WTC11 (cell line): ENCODE measurements around the gene NKD1. TPM values are rescaled to one million over a fixed set of nuclear protein-coding genes. Genes with fewer than 3 reads are reported as not detected.

ENCODE experiments used
- ATAC-seq: fragments of 200-7000 bp; cut with Tn5 transposase; 2 replicates; pipeline ENCODE4 v1.10.0; 2021; ENCODE audit warnings: mild to moderate bottlenecking, moderate library complexity
- CTCF ChIA-PET: fragments of 300-600 bp; sonication (Branson Sonifier 250); formaldehyde crosslinking; loops from one replicate; lab custom pipeline; 2021; ENCODE audit warnings: antibody characterized with exemption; lab: Charles Lee
- POLR2A ChIA-PET: fragments of 350-600 bp; sonication (Branson Sonifier 250); formaldehyde crosslinking; loops from one replicate; lab custom pipeline; 2021; ENCODE audit warnings: antibody characterized with exemption; lab: Charles Lee
- DNase-seq: peaks from one replicate; pipeline ENCODE4 v3.0.0; 2021; ENCODE audit warnings: low spot score
- H3K27ac Mint-ChIP-seq: 2 replicates; pipeline ENCODE4 v1.8.0; 2021; ENCODE audit warnings: mixed read lengths
- H3K27me3 Mint-ChIP-seq: 2 replicates; pipeline ENCODE4 v1.8.0; 2021; ENCODE audit warnings: low read depth, mild to moderate bottlenecking, moderate library complexity, mixed read lengths
- H3K36me3 Mint-ChIP-seq: 2 replicates; pipeline ENCODE4 v1.8.0; 2021; ENCODE audit warnings: mixed read lengths
- H3K4me1 Mint-ChIP-seq: 2 replicates; pipeline ENCODE4 v1.8.0; 2022; ENCODE audit warnings: mixed read lengths
- H3K4me3 Mint-ChIP-seq: 2 replicates; pipeline ENCODE4 v1.8.0; 2021; ENCODE audit warnings: mild to moderate bottlenecking, moderate library complexity, mixed read lengths
- H3K9me3 Mint-ChIP-seq: 2 replicates; pipeline ENCODE4 v1.8.0; 2021; ENCODE audit warnings: mixed read lengths
- FOXP1 ChIP-seq: sonication (generic); formaldehyde crosslinking; IDR thresholded peaks from 2 replicates; pipeline ENCODE4 v1.8.0; 2022; ENCODE audit warnings: missing genetic modification reagents, mild to moderate bottlenecking, moderate library complexity, borderline replicate concordance
- GTF2I ChIP-seq: fragments of 250-450 bp; sonication (Bioruptor Pico); conservative IDR thresholded peaks from 2 replicates; pipeline ENCODE4 v1.4.0; 2021; ENCODE audit warnings: mild to moderate bottlenecking
- JAZF1 ChIP-seq: fragments of 250-450 bp; sonication (Bioruptor Pico); IDR thresholded peaks from 2 replicates; pipeline ENCODE4 v1.9.0; 2021; ENCODE audit warnings: moderate library complexity, mild to moderate bottlenecking, inconsistent platforms
- JUN ChIP-seq: sonication (generic); formaldehyde crosslinking; IDR thresholded peaks from 2 replicates; pipeline ENCODE4 v1.8.0; 2023; ENCODE audit warnings: mild to moderate bottlenecking, missing genetic modification reagents
- KAT7 ChIP-seq: sonication (generic); formaldehyde crosslinking; IDR thresholded peaks from 2 replicates; pipeline ENCODE4 v1.8.1; 2023; ENCODE audit warnings: missing genetic modification reagents, mild to moderate bottlenecking, borderline replicate concordance
- MXD4 ChIP-seq: fragments of 250-450 bp; sonication (Bioruptor Pico); IDR thresholded peaks from 2 replicates; pipeline ENCODE4 v1.8.0; 2021; ENCODE audit warnings: mild to moderate bottlenecking, moderate library complexity, borderline replicate concordance
- RORB ChIP-seq: fragments of 250-450 bp; sonication (Bioruptor Pico); IDR thresholded peaks from 2 replicates; pipeline ENCODE4 v1.9.0; 2021; ENCODE audit warnings: mild to moderate bottlenecking
- TCF7 ChIP-seq: sonication (generic); formaldehyde crosslinking; IDR thresholded peaks from 2 replicates; pipeline ENCODE4 v1.8.0; 2022; ENCODE audit warnings: mild to moderate bottlenecking, low read depth, missing genetic modification reagents, moderate library complexity
- ZNF423 ChIP-seq: fragments of 250-450 bp; sonication (Bioruptor Pico); IDR thresholded peaks from 2 replicates; pipeline ENCODE4 v2.1.2; 2022; ENCODE audit warnings: mild to moderate bottlenecking, moderate library complexity
- total RNA-seq: library from RNA; stranded (reverse); gene quantifications from 3 replicates; pipeline ENCODE4 v1.2.3, GENCODE V29; 2021
- TF ChIP-seq, protein P1 (sequence below): sonication (generic); formaldehyde crosslinking; conservative IDR thresholded peaks from 2 replicates; pipeline ENCODE4 v1.8.1; 2023; ENCODE audit warnings: mild to moderate bottlenecking, low read depth, missing genetic modification reagents, moderate library complexity
- TF ChIP-seq, protein P2 (sequence below): sonication (generic); formaldehyde crosslinking; IDR thresholded peaks from 2 replicates; pipeline ENCODE4 v1.8.1; 2022; ENCODE audit warnings: missing genetic modification reagents, borderline replicate concordance
- TF ChIP-seq, protein P3 (sequence below): sonication (generic); formaldehyde crosslinking; IDR thresholded peaks from 2 replicates; pipeline ENCODE4 v1.8.0; 2022; ENCODE audit warnings: missing genetic modification reagents
- TF ChIP-seq, protein P4 (sequence below): sonication (generic); formaldehyde crosslinking; IDR thresholded peaks from 2 replicates; pipeline ENCODE4 v1.8.1; 2023; ENCODE audit warnings: mild to moderate bottlenecking, missing genetic modification reagents
- TF ChIP-seq, protein P5 (sequence below): fragments of 200-600 bp; IDR thresholded peaks from 2 replicates; pipeline ENCODE4 v1.8.0; 2022; ENCODE audit warnings: antibody characterized with exemption
- TF ChIP-seq, protein P6 (sequence below): sonication (generic); formaldehyde crosslinking; IDR thresholded peaks from 2 replicates; pipeline ENCODE4 v1.8.1; 2022; ENCODE audit warnings: mild to moderate bottlenecking, moderate library complexity, missing genetic modification reagents
- TF ChIP-seq, protein P7 (sequence below): fragments of 250-450 bp; sonication (Bioruptor Pico); conservative IDR thresholded peaks from 2 replicates; pipeline ENCODE4 v1.9.0; 2021; ENCODE audit warnings: mild to moderate bottlenecking

The NKD1 gene
- total RNA-seq, 1 experiment from 2014 or later: 6.0 TPM

DNA sequence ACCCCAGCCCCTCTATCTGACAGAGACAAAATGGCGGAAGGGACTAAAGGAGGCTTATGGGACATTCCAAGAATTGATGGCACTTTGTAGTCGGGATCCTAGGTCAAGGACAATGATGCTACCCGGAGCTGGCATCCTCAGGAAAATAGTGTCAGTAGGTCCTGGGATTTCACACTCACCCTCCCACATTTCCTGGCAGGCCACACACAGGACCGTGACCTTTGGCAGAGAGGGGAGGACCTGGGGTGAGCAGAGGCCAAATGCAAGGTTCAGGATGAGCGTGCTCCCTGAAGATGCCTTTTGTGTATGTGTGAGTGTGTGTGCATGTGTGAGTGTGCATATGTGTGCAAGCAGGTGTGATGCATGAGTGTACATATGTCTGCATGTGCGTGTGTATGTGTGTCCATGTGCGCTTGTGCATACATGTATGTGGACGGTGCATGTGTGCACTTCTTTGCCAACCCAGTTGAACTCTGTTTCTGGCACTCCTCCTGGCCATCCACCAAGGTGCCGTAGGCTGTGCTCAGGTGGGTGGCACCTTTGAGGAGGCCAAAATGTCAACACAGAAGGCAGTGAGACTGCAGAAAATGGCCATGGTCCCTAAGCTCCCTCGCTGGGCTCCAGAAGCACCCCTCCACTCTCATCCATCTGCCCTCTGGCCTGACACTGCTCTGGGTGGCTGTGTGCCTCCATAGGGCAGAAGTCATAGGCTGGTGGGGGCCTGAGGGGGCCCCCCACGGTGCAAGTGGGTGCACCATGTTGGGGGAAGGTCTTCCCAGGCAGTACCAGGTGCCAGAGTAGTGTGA lies 72.7 kb downstream of the NKD1 start:
- CTCF ChIA-PET: interaction anchor here (0.6 to 1.5 kb wide), 2 partner anchors 27 to 206 kb away, joined by 3 read pairs; no protein-coding TSS in a partner anchor
- Mint-ChIP-seq H3K4me3 (no peak overlapping the region), H3K4me1 (peaks cover 11% of the 10 kb centered on the region), H3K27ac (no peak overlapping the region), H3K36me3 (no peaks in the 10 kb centered on the region), H3K27me3 (no peaks in the 10 kb centered on the region), H3K9me3 (no peaks in the 10 kb centered on the region)
- no peak for ATAC-seq
- no peak for DNase-seq
- POLR2A ChIA-PET: interaction anchor here (0.6 kb wide), 1 partner anchor 13 kb away, joined by 4 read pairs; no protein-coding TSS in a partner anchor
- TF ChIP-seq, protein P1, sequence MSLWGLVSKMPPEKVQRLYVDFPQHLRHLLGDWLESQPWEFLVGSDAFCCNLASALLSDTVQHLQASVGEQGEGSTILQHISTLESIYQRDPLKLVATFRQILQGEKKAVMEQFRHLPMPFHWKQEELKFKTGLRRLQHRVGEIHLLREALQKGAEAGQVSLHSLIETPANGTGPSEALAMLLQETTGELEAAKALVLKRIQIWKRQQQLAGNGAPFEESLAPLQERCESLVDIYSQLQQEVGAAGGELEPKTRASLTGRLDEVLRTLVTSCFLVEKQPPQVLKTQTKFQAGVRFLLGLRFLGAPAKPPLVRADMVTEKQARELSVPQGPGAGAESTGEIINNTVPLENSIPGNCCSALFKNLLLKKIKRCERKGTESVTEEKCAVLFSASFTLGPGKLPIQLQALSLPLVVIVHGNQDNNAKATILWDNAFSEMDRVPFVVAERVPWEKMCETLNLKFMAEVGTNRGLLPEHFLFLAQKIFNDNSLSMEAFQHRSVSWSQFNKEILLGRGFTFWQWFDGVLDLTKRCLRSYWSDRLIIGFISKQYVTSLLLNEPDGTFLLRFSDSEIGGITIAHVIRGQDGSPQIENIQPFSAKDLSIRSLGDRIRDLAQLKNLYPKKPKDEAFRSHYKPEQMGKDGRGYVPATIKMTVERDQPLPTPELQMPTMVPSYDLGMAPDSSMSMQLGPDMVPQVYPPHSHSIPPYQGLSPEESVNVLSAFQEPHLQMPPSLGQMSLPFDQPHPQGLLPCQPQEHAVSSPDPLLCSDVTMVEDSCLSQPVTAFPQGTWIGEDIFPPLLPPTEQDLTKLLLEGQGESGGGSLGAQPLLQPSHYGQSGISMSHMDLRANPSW: no peak
- TF ChIP-seq TCF7 (no peak), MXD4 (CRISPR knock-in tag) (no peak)
- TF ChIP-seq, protein P2, sequence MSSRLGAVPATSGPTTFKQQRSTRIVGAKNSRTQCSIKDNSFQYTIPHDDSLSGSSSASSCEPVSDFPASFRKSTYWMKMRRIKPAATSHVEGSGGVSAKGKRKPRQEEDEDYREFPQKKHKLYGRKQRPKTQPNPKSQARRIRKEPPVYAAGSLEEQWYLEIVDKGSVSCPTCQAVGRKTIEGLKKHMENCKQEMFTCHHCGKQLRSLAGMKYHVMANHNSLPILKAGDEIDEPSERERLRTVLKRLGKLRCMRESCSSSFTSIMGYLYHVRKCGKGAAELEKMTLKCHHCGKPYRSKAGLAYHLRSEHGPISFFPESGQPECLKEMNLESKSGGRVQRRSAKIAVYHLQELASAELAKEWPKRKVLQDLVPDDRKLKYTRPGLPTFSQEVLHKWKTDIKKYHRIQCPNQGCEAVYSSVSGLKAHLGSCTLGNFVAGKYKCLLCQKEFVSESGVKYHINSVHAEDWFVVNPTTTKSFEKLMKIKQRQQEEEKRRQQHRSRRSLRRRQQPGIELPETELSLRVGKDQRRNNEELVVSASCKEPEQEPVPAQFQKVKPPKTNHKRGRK (CRISPR knock-in tag): no peak
- TF ChIP-seq, protein P3, sequence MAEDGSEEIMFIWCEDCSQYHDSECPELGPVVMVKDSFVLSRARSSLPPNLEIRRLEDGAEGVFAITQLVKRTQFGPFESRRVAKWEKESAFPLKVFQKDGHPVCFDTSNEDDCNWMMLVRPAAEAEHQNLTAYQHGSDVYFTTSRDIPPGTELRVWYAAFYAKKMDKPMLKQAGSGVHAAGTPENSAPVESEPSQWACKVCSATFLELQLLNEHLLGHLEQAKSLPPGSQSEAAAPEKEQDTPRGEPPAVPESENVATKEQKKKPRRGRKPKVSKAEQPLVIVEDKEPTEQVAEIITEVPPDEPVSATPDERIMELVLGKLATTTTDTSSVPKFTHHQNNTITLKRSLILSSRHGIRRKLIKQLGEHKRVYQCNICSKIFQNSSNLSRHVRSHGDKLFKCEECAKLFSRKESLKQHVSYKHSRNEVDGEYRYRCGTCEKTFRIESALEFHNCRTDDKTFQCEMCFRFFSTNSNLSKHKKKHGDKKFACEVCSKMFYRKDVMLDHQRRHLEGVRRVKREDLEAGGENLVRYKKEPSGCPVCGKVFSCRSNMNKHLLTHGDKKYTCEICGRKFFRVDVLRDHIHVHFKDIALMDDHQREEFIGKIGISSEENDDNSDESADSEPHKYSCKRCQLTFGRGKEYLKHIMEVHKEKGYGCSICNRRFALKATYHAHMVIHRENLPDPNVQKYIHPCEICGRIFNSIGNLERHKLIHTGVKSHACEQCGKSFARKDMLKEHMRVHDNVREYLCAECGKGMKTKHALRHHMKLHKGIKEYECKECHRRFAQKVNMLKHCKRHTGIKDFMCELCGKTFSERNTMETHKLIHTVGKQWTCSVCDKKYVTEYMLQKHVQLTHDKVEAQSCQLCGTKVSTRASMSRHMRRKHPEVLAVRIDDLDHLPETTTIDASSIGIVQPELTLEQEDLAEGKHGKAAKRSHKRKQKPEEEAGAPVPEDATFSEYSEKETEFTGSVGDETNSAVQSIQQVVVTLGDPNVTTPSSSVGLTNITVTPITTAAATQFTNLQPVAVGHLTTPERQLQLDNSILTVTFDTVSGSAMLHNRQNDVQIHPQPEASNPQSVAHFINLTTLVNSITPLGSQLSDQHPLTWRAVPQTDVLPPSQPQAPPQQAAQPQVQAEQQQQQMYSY (CRISPR knock-in tag): no peak

DNA sequence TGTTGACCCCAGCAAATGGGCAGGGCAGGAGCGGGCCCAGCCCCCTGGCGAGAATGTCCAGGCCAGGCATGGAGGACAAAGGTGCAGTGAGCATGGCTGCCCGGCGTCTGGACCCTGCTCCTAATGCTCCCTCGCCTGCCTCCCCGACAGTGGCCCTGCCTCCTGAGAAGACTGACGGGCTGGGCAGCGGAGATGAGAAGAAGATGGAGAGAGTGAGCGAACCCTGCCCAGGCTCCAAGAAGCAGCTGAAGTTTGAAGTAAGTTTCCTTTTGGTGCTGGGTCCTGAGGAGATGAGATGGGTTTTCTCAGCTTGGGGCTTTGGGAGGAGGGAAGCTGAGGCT lies 73.2 kb downstream of the NKD1 start:
- H3K4me1 Mint-ChIP-seq: peaks cover 11% of the 10 kb centered on the region
- no peaks in the 10 kb centered on the region for H3K9me3 Mint-ChIP-seq
- H3K27me3 Mint-ChIP-seq: no peaks in the 10 kb centered on the region
- DNase-seq (no peak), ATAC-seq (no peak)
- ChIA-PET POLR2A (no interaction called here), CTCF (interaction anchor here (0.6 kb wide), 2 partner anchors 28 to 207 kb away, joined by 3 read pairs; no protein-coding TSS in a partner anchor)
- no peaks in the 10 kb centered on the region for H3K36me3 Mint-ChIP-seq
- no peak overlapping the region for H3K4me3 Mint-ChIP-seq
- no peak overlapping the region for H3K27ac Mint-ChIP-seq
- TF ChIP-seq JUN (CRISPR knock-in tag) (no peak), RORB (CRISPR knock-in tag) (no peak), GTF2I (CRISPR knock-in tag) (no peak), JAZF1 (CRISPR knock-in tag) (no peak), KAT7 (no peak), MXD4 (CRISPR knock-in tag) (no peak), ZNF423 (no peak), FOXP1 (CRISPR knock-in tag) (no peak)
- TF ChIP-seq, protein P4, sequence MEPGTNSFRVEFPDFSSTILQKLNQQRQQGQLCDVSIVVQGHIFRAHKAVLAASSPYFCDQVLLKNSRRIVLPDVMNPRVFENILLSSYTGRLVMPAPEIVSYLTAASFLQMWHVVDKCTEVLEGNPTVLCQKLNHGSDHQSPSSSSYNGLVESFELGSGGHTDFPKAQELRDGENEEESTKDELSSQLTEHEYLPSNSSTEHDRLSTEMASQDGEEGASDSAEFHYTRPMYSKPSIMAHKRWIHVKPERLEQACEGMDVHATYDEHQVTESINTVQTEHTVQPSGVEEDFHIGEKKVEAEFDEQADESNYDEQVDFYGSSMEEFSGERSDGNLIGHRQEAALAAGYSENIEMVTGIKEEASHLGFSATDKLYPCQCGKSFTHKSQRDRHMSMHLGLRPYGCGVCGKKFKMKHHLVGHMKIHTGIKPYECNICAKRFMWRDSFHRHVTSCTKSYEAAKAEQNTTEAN (CRISPR knock-in tag): no peak
- TF ChIP-seq, protein P5, sequence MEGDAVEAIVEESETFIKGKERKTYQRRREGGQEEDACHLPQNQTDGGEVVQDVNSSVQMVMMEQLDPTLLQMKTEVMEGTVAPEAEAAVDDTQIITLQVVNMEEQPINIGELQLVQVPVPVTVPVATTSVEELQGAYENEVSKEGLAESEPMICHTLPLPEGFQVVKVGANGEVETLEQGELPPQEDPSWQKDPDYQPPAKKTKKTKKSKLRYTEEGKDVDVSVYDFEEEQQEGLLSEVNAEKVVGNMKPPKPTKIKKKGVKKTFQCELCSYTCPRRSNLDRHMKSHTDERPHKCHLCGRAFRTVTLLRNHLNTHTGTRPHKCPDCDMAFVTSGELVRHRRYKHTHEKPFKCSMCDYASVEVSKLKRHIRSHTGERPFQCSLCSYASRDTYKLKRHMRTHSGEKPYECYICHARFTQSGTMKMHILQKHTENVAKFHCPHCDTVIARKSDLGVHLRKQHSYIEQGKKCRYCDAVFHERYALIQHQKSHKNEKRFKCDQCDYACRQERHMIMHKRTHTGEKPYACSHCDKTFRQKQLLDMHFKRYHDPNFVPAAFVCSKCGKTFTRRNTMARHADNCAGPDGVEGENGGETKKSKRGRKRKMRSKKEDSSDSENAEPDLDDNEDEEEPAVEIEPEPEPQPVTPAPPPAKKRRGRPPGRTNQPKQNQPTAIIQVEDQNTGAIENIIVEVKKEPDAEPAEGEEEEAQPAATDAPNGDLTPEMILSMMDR: no peak
- TF ChIP-seq, protein P6, sequence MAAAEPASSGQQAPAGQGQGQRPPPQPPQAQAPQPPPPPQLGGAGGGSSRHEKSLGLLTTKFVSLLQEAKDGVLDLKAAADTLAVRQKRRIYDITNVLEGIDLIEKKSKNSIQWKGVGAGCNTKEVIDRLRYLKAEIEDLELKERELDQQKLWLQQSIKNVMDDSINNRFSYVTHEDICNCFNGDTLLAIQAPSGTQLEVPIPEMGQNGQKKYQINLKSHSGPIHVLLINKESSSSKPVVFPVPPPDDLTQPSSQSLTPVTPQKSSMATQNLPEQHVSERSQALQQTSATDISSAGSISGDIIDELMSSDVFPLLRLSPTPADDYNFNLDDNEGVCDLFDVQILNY (CRISPR knock-in tag): no peak
- TF ChIP-seq, protein P7, sequence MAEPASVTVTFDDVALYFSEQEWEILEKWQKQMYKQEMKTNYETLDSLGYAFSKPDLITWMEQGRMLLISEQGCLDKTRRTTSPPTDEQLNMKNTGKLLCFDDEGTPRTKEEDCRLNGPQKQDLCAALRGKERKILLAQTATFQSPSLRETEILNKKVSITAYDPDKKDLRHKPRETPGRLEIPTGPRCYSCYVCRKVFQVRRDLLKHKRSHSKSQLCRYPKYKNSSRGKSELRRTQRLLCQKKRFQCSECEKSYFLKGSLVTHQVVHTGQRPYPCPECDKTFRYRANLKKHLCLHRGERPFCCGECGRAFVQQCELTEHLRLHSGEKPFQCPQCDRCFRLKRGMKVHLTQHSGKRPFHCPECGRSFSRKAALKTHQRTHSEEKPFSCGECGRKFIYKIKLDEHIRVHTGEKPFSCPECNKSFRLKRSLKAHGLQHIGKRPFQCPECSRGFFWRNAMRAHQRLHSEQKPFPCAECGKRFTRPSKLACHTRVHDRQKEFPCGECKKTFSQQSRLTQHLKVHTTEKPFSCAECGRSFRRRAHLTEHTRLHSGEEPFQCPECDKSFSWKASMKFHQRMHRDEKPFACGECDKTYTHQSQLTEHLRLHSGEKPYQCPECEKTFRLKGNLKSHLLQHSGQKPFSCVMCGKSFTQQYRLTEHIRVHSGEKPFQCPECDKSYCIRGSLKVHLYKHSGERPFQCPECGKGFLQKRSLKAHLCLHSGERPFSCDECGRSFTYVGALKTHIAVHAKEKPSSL (CRISPR knock-in tag): no peak
